Sigmoid colon (tissue), 7 donors: ENCODE data around the gene POTEJ. TPM values are rescaled to one million over a fixed set of nuclear protein-coding genes. Genes with fewer than 3 reads are reported as not detected.
"Not testable (repeated sequence)": the region's sequence is repeated elsewhere in the genome, so short reads cannot be mapped to it uniquely, and the experiment has no call there.

Experiments
- DNase-seq: peaks from one replicate; pipeline ENCODE4 v3.0.0-alpha.2; 2019
- H3K27ac ChIP-seq, 4 donors: fragments of 200-600 bp; sonication (generic); one replicate each; pipeline ENCODE4 v1.5.1; 2016 to 2019; ENCODE audit warnings: mild to moderate bottlenecking in 1 of 4
- H3K27me3 ChIP-seq, 3 donors: fragments of 200-600 bp; sonication (generic); one replicate each; pipeline ENCODE4 v1.5.1; 2019; ENCODE audit warnings: mild to moderate bottlenecking in 1 of 3
- H3K36me3 ChIP-seq, 4 donors: fragments of 200-600 bp; sonication (generic); one replicate each; pipeline ENCODE4 v1.5.1; 2016 to 2019
- H3K4me1 ChIP-seq, 4 donors: fragments of 200-600 bp; sonication (generic); one replicate each; pipeline ENCODE4 v1.5.1; 2017 to 2019
- H3K4me3 ChIP-seq, 4 donors: fragments of 200-600 bp; sonication (generic); one replicate each; pipeline ENCODE4 v1.5.1; 2017 to 2019; ENCODE audit warnings: mild to moderate bottlenecking in 2 of 4, moderate library complexity in 1 of 4
- H3K9me3 ChIP-seq, 4 donors: fragments of 200-600 bp in 3 of 4; sonication (generic) in 3 of 4; one replicate each; pipeline versions ENCODE4 v1.5.1 to v1.6.1; 2013 to 2019
- WGBS, 2 donors: extraction: QIAGEN DNeasy Blood & Tissue Kit; methylation state at CpG; one replicate each; pipeline ENCODE4 v1.1.7; 2013; 5-methylcytosine and 5-hydroxymethylcytosine counted together
- intact Hi-C: fragments of 100-400 bp; cut with DNase I; formaldehyde crosslinking; loops from one replicate; pipeline ENCODE4 v1.15.1; 2023
- polyA plus RNA-seq, 3 donors: library from polyadenylated mRNA; stranded (reverse); fragments of 200-250 nt; gene quantifications; one replicate each; pipeline ENCODE4 v1.2.3, GENCODE V29; 2013
- total RNA-seq, 4 donors: library from RNA; depleted of rRNA; stranded (reverse); fragments of >200 nt; gene quantifications; one replicate each; pipeline ENCODE4 v1.1.0, GENCODE V29; 2016
- donor health status: healthy with polysubstance abuse.
- donor health status: Bipolar disorder and iron deficiency.
- donor health status: healthy.

Gene POTEJ
- total and polyA plus RNA-seq, 7 donors, result 0.01 TPM; not detected in 6

DNA sequence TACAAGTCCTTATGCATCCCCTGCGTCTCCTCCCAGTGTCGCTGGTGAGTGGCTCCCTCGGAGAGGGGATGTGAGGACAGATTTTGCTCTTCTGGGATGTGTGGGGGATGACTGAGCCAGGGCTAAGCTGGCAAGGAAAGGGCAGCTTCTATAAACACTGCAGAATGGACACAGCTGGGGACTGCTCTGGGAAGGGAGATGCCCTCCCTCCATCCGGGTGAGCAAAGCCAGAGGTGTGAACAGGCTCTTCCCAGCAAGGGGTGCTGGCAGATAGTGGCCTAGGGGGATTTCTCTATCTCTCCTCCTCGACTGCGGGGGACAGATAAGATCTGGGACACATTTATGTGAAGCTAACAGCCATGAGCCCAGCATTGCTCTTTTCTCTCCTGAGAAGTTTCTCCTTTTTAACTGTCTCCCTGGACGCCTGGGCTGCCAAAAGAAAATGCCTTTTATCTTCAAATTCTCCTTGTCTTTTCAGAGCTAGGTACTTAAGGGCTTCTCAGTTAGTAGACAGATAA lies 20.3 kb upstream of the POTEJ start:
- DNase-seq, H3K9me3 ChIP-seq, H3K36me3 ChIP-seq, H3K27me3 ChIP-seq, H3K4me1 ChIP-seq, H3K4me3 ChIP-seq, intact Hi-C loops, H3K27ac ChIP-seq: not testable (repeated sequence)
- 43 to 70% methylated on average over 5 of the region's 7 CpGs for WGBS, 2 donors

DNA sequence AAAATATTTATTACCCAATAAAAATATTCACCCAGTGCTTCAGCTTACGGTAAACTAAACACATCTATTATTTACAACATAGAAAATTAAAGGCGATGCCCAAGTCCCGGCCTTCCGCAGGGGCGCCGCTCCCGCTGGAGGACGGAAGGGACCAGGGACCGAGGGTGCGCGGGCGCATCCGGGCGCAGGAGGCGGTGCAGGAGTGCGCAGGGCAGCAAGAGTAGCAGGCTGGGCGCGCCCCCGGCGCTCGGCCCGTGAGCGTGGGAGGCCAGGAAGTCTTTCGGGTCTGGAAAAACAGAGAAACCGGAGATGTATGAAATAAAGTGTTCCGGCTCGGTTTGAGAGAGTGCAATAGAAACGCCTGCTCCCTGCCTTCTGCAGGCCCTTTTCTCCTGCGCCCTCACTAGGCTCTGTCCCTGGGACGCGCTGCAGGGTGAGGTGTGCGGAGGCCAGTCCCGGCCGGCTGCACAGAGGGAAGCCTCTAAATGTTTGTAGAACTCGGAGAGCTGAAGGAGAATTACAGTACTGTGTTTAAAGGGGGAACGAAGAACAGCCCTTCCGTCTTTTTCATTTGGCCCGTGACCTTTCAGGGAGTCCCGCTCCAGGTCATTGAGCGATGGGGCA lies 18.3 kb upstream of the POTEJ start:
- WGBS, 2 donors, result 39 to 71% methylated on average over 7 to 8 of the region's 40 CpGs
- H3K27ac ChIP-seq, H3K9me3 ChIP-seq, H3K4me3 ChIP-seq, H3K27me3 ChIP-seq, DNase-seq, H3K36me3 ChIP-seq, intact Hi-C loops, H3K4me1 ChIP-seq: not testable (repeated sequence)

DNA sequence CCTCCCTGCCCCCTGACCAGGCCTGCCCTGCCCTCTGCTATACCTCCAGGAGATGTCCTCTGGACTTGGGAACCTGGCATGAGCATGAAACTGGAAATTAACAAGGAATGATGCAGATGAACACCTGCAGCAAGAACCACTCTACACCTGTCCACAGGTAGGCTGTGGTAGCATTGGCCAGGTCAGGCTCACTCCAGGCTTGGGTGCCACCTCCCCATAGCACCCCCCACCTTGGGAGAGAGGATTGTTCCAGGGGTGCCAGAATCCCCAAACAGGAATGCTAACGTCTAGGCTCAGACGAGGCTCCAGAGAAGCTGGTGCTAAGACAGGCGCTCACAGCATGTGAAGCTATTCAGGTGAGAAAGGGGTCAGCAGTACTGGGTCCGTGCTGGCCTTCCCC lies 17.2 kb upstream of the POTEJ start:
- H3K9me3 ChIP-seq, H3K27me3 ChIP-seq, H3K36me3 ChIP-seq, DNase-seq, H3K4me3 ChIP-seq, intact Hi-C loops, H3K4me1 ChIP-seq, H3K27ac ChIP-seq: not testable (repeated sequence)
- 82 to 89% methylated on average over 2 of the region's 4 CpGs for WGBS, 2 donors

DNA sequence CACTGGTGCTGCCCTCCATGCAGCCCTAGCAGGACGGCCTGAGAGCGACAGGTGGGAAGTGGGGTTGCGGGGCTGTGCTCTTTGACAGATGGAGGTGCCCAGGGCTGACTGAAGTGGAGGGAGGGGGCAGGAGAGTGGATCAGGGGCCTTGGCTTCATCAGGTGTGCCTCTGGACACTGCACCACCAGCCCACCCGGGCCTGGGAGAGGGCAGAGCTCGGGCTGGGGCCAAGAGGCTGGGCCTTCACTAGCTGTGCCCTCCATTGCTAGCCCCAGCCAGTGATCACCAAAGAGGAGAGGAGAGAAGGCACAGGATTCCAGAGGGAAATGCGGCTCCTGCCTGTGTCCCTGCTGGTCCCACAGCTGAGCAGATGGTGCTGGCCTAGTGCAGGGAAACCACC lies 14.5 kb upstream of the POTEJ start:
- H3K9me3 ChIP-seq, H3K27ac ChIP-seq, H3K4me3 ChIP-seq, H3K4me1 ChIP-seq, H3K36me3 ChIP-seq, H3K27me3 ChIP-seq, DNase-seq, intact Hi-C loops: not testable (repeated sequence)
- 73 to 86% methylated on average over 2 of the region's 6 CpGs for WGBS, 2 donors

DNA sequence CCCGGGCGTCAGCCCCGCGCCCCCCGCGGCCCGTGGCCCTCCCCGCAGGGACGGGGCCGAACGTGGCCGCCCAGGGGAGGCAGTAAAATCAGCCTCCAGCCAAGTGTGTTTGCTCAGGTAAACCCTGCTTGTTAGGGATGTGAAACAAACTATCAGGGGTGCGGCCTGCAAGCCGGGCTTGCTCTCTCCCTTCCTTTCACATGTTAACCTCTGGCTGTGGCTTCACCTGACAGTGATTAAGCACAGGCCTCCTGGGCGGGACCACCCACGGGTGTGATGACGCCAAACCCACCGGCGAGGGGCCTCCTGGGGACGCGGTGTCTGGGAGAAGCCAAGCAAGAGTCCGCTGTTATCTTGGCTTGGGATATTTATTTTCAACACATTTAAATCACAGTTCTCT lies 13.2 kb upstream of the POTEJ start:
- H3K9me3 ChIP-seq, intact Hi-C loops, H3K27me3 ChIP-seq: not testable (repeated sequence)

DNA sequence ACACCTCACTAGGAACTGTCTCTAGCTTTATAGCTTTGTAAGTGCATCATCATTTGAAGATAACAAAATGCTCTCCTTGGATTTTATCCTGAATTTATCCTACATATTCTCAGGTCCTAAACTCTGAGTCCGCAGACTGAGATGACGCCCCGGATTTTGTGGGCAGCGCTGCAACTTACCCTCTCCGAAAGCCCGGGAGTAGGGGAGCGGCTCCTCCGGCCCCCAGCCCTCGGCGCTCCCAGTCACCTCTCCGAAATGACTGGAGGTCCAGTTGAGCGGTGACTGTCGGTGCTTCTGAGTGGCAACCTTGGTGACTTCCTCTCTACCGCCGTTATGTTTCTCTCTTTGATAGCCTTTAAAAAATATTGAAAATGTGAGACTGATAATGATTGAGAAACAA lies 12.8 kb upstream of the POTEJ start:
- WGBS, 2 donors, result 43 to 78% methylated on average over 13 of the region's 15 CpGs
- H3K27me3 ChIP-seq, H3K27ac ChIP-seq, H3K4me1 ChIP-seq, H3K9me3 ChIP-seq, intact Hi-C loops, H3K4me3 ChIP-seq, H3K36me3 ChIP-seq: not testable (repeated sequence)
- DNase-seq, result peak; percentile 22

More for the DNA sequence above, 13.2 kb upstream of the POTEJ start:
- not testable (repeated sequence) for H3K27ac ChIP-seq, DNase-seq, H3K4me1 ChIP-seq, H3K4me3 ChIP-seq, H3K36me3 ChIP-seq
- no CpG with 5 or more reads among the region's 22 CpGs for WGBS, 2 donors

DNA sequence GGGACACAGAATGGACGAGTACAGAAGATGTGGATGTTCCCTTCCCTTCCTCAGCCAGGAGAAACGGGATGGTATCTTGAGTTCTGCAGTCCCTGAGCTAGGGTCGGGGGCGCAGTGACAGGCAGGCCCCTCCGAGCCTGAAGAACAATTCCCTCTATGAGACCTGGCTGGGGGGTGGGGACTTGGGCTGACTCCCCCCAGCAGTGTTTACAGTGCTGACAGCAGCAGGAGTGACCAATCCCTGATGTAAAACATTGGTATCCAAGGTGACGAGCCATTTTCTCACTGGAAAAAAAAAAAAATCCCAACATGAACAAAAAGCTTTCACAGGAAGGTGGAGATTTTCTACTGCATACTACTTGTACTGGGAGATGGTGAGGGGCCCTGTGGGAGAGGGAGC lies 11.8 kb upstream of the POTEJ start, which contains the start of gene CFC1:
Gene CFC1 (minus strand): TSS at position 183 of the 400 bp plus-strand sequence. CDS start 288 bp downstream, outside the sequence.
- H3K27me3 ChIP-seq, H3K4me1 ChIP-seq, H3K27ac ChIP-seq, H3K4me3 ChIP-seq, DNase-seq, H3K36me3 ChIP-seq, intact Hi-C loops, H3K9me3 ChIP-seq: not testable (repeated sequence)
- WGBS, 2 donors, result no CpG with 5 or more reads among the region's 6 CpGs

DNA sequence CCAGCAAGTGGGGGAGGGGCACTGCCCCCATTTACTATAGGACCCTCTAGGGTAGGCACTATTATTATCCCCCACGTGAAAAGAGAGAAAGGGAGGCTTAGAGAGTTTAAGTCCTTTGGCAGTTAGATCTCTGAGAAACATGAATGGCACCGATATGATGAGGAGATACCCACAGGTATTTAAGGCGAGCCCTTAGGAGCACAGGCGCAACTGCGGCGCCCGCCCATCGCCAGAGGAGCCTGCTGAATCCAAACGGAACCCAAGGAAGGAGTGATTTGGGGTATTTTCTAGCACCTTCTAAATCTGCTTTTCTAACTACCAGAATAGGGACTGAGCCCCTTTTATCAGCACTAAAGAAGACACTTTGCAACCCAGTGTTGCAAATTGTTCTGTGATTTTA lies 11.3 kb upstream of the POTEJ start:
- DNase-seq, H3K27ac ChIP-seq, H3K27me3 ChIP-seq, H3K4me3 ChIP-seq, intact Hi-C loops, H3K36me3 ChIP-seq, H3K4me1 ChIP-seq, H3K9me3 ChIP-seq: not testable (repeated sequence)
- WGBS, 2 donors, result 83 to 93% methylated on average over 8 of the region's 9 CpGs

DNA sequence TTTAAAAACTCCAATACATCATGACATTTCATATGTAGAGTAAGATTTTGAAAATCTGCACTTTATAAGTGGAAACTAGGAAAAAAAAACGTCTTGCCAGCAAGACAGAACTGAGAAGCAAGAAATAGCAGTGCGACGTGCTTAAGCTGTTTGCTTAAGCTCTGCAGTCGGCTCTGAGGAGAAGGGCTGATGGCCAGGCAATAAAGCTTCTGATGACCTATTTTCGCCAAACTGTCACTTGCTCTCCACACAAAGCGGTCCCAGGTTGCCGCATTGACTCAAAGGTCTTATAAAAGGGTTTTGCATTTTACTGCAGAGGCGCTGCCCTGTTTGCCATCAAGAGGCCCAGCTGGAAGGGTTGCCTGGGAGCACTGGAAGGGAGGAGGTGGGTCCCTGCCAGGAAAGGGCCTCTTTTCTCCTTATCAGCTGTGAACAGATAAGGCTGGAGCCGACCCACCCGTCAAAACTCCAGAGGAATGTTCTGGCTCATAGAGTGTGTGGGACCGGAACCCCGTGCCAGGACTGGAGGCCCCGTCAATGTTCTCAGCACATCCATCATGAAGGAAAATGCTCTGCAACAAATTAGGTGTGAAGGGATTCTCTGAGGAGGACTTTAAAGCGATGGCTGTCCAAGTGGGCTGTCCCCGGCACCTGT lies 9.5 kb upstream of the POTEJ start:
- H3K27ac ChIP-seq, H3K4me1 ChIP-seq, intact Hi-C loops, H3K36me3 ChIP-seq, H3K27me3 ChIP-seq, H3K9me3 ChIP-seq, DNase-seq, H3K4me3 ChIP-seq: not testable (repeated sequence)
- WGBS, 2 donors, result 8 to 13% methylated on average over 5 of the region's 15 CpGs

DNA sequence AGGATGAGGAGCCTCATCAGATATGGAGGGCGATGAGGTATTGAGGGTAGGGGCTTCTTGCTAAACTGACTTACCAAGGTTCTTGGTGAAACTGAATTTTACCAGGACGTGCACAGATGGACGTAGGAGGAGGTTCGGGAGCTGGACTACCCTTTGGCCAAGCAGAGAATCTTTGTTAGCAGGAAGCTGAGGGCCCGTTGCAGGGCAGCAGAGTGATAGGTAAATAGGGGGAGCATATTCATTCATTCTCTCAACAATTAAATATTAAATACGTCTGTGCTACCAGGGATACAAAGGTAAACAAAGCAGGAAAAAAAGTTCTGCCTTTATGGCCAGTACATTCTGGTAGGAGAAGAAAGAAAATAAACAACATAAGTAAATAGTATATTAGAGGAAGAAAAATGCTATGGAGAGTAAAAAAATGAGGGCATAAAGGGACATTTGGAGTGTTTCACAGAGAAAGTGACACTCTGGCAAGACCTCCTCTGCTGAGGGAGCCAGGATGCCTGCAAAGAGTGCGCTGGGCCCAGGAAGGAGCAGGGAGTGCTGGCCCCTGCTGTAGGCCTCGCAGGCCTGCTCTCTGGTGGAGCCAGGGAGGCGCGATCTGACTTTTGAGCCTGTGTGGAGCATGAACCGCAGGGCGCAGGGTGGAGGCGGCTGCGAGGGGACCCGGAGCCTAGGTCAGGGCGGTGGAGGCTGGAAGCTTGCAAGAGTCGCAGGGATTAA lies 2.8 kb upstream of the POTEJ start:
- 67 to 83% methylated on average over 4 of the region's 17 CpGs for WGBS, 2 donors
- intact Hi-C loops, H3K36me3 ChIP-seq: not testable (repeated sequence)

DNA sequence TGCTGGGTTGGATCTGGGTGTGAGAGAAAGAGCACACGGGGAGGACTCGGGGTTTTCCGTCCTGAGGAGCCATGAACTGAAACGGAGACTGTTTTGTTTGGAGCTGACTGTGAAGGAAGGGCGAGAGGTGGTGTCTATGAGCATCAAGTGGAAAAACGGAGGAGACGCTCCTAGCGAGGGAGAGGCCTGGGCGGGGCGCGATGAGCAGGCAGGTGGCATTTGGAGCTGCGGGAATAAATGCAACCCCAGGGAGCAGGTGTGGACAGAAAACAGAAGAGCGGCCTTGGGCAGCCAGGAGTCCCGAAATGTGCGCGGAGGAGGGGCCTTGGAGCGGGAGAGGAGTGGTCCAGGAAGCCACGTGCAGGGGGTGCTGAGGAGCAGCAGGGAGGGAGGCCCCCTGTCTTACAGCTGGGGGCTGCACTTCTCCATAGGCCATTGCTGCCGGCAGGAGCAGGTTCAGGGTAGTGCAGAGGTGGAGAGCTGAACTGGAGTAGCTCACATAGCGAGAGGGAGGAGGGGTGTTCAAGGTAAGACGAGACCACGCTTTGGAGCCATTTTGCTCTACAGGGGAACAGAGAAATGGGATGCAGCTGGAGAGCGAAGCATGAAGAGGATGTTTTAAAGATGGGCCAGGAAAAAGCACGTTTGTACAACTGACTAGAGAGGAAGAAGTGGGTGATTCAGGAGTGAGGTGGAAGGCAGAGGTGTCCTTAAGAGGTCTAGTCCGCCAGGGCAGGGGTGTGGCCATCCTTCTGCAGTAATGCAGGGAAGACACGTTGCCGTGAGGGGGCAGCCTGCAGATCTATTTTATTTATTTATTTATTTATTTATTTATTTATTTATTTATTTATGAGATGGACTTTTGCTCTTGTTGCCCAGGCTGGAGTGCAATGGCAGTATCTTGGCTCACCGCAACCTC lies 2.0 kb upstream of the POTEJ start:
- H3K36me3 ChIP-seq, intact Hi-C loops, H3K4me1 ChIP-seq, H3K4me3 ChIP-seq, DNase-seq, H3K27ac ChIP-seq, H3K27me3 ChIP-seq, H3K9me3 ChIP-seq: not testable (repeated sequence)
- WGBS, 2 donors, result 66 to 71% methylated on average over 3 to 5 of the region's 28 CpGs

More for the DNA sequence above, 2.8 kb upstream of the POTEJ start:
- H3K4me3 ChIP-seq, H3K4me1 ChIP-seq, H3K27me3 ChIP-seq, H3K27ac ChIP-seq, DNase-seq, H3K9me3 ChIP-seq: not testable (repeated sequence)

DNA sequence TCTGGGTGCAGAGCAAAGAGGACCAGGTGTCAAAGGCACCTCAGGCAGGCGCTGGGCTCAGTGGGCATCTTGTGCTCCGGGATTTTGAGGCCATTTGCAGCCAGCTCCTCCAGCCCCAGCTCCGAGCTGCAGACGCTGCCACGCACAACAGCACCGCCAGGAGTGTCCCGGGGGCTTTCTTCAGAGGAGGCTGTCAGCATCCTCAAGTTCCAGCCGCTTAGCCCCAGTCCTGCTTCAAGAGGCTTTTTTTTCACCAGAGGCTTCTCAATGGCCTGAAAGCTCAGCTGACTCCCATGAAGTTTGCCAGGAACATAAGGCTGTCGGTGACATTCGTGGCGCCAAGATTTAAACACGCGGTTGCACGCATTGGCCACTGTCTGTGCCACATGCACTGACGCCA lies 754 bp upstream of the POTEJ start:
- DNase-seq, intact Hi-C loops, H3K4me3 ChIP-seq, H3K36me3 ChIP-seq, H3K4me1 ChIP-seq, H3K9me3 ChIP-seq, H3K27me3 ChIP-seq, H3K27ac ChIP-seq: not testable (repeated sequence)
- 93 to 97% methylated on average over 13 to 14 of the region's 15 CpGs for WGBS, 2 donors
